K562 (cell line): ENCODE measurements around the gene PI4K2B. TPM values are rescaled to one million over a fixed set of nuclear protein-coding genes. Genes with fewer than 3 reads are reported as not detected.

Experiments
- ATAC-seq: fragments of 200-7000 bp; cut with Tn5 transposase; 3 replicates; pipeline ENCODE4 v1.9.1; 2020; ENCODE audit warnings: moderate library complexity
- BruUV-seq: library from RNA; stranded (reverse); fragments of 400-500 nt; replicated peaks from 2 replicates; lab custom pipeline; 2021; lab: Mats Ljungman, UMichigan
- CTCF ChIA-PET: fragments of 300-600 bp; formaldehyde crosslinking; extraction: SDS; loops from one replicate; lab custom pipeline; 2021; ENCODE audit warnings: low intra/inter-chr PET ratio; lab: Yijun Ruan, JAX
- POLR2A ChIA-PET: fragments of 300-600, 350-650 bp; sonication (Branson Sonifier 250); formaldehyde crosslinking; extraction: SDS; loops from one replicate; lab custom pipeline; 2021; ENCODE audit warnings: antibody characterized with exemption, inconsistent platforms; lab: Yijun Ruan, JAX
- DNase-seq, 4 experiments: peaks; one replicate each; pipeline versions ENCODE4 v3.0.0 to v3.0.0-alpha.2; 2011 to 2018; ENCODE audit warnings: low spot score in 3 of 4, mixed read lengths in 3 of 4; ENCODE audit errors: extremely low read depth in 1 of 4
- FAIRE-seq: peaks from 2 replicates; lab custom pipeline; 2011; peaks lifted over from hg19 to GRCh38; lab: Jason Lieb, UNC
- H2AFZ ChIP-seq: 2 replicates; pipeline ENCODE4 v1.6.0; 2011; ENCODE audit warnings: low read depth, low read length, control low read depth, inconsistent platforms
- H3K27ac ChIP-seq: fragments of 200-600 bp; 3 replicates; pipeline ENCODE4 v1.8.0; 2011; ENCODE audit warnings: low read depth, mild to moderate bottlenecking, control low read depth, inconsistent platforms, low read length, moderate library complexity, mixed read lengths; ENCODE audit errors: extremely low read depth
- H3K27me3 ChIP-seq, 2 experiments: fragments of 300-600 bp in 1 of 2; 2 replicates in 1 of 2; 3 replicates in 1 of 2; pipeline versions ENCODE4 v1.6.0 to v1.8.0; 2011; ENCODE audit warnings: inconsistent platforms in 2 of 2, low read length in 2 of 2, mild to moderate bottlenecking in 1 of 2, mixed read lengths in 1 of 2, moderate library complexity in 1 of 2; ENCODE audit not compliant: control insufficient read depth in 2 of 2, insufficient read depth in 2 of 2
- H3K36me3 ChIP-seq: fragments of 300-600 bp; 3 replicates; pipeline ENCODE4 v1.8.0; 2011; ENCODE audit warnings: mild to moderate bottlenecking, low read length, inconsistent platforms; ENCODE audit not compliant: control insufficient read depth, insufficient read depth
- H3K4me1 ChIP-seq, 2 experiments: fragments of 200-600 bp in 1 of 2; replicated peaks in 1 of 2; 2 replicates in 1 of 2; 3 replicates in 1 of 2; pipeline versions ENCODE4 v1.5.1 to v1.8.0; 2011; ENCODE audit warnings: inconsistent platforms in 2 of 2, low read length in 2 of 2, mild to moderate bottlenecking in 1 of 2, mixed read lengths in 1 of 2, moderate library complexity in 1 of 2; ENCODE audit not compliant: control insufficient read depth in 2 of 2, insufficient read depth in 2 of 2
- H3K4me2 ChIP-seq: 2 replicates; pipeline ENCODE4 v1.6.1; 2011; ENCODE audit warnings: low read length, control low read depth, inconsistent platforms, mixed read lengths; ENCODE audit not compliant: insufficient read depth
- H3K4me3 ChIP-seq: fragments of 200-600 bp; sonication (generic), shearing (Covaris generic); 2 replicates; pipeline ENCODE4 v1.5.1; 2016; ENCODE audit warnings: control low read depth, inconsistent platforms
- H3K79me2 ChIP-seq: fragments of 200-600 bp; 3 replicates; pipeline ENCODE4 v1.8.0; 2011; ENCODE audit warnings: low read length, inconsistent platforms; ENCODE audit not compliant: control insufficient read depth, insufficient read depth
- H3K9ac ChIP-seq, 2 experiments: 2 replicates each; pipeline versions ENCODE4 v1.6.0 to v1.6.1; 2011; ENCODE audit warnings: low read depth in 2 of 2, low read length in 2 of 2, control low read depth in 1 of 2, inconsistent platforms in 1 of 2, mild to moderate bottlenecking in 1 of 2, mixed read lengths in 1 of 2; ENCODE audit not compliant: insufficient read depth in 1 of 2
- H3K9me1 ChIP-seq: one replicate; pipeline ENCODE4 v1.6.0; 2011; ENCODE audit warnings: inconsistent platforms, mild to moderate bottlenecking, low read length, moderate library complexity; ENCODE audit not compliant: control insufficient read depth, insufficient read depth
- H3K9me3 ChIP-seq: replicated peaks from 2 replicates; pipeline ENCODE4 v1.5.1; 2011; ENCODE audit warnings: low read depth, low read length, inconsistent platforms; ENCODE audit not compliant: control insufficient read depth, insufficient read depth
- H4K20me1 ChIP-seq: replicated peaks from 2 replicates; pipeline ENCODE4 v1.6.1; 2011; ENCODE audit warnings: low read length, inconsistent platforms, mixed read lengths; ENCODE audit not compliant: control insufficient read depth, insufficient read depth
- CEBPB ChIP-seq: fragments of 450-650 bp; IDR thresholded peaks from 2 replicates; pipeline ENCODE4 v1.6.1; 2016; ENCODE audit warnings: missing genetic modification characterization, missing compliant biosample characterization
- MEIS2 ChIP-seq: fragments of 450-650 bp; IDR thresholded peaks from 2 replicates; pipeline ENCODE4 v1.6.1; 2014; ENCODE audit warnings: mild to moderate bottlenecking; ENCODE audit not compliant: partially characterized antibody
- NFYB ChIP-seq: IDR thresholded peaks from 2 replicates; pipeline ENCODE4 v1.6.1; 2011; ENCODE audit warnings: mild to moderate bottlenecking, moderate library complexity; ENCODE audit not compliant: insufficient read length; ENCODE audit errors: extremely low read depth
- RUNX1 ChIP-seq: sonication (generic); IDR thresholded peaks from 2 replicates; pipeline ENCODE4 v1.6.1; 2016; ENCODE audit warnings: antibody characterized with exemption, low read depth
- TSC22D4 ChIP-seq: fragments of 450-650 bp; IDR thresholded peaks from 2 replicates; pipeline ENCODE4 v1.6.1; 2016; ENCODE audit warnings: missing genetic modification characterization, missing biosample characterization, control low read depth
- ZNF436 ChIP-seq: fragments of 250-450, 450-650 bp; sonication (Bioruptor Pico); formaldehyde crosslinking; IDR thresholded peaks from 2 replicates; pipeline ENCODE4 v1.7.0; 2020; ENCODE audit warnings: mild to moderate bottlenecking
- WGBS: fragments of 100-300 bp; shearing (Covaris generic); methylation state at CpG from one replicate; pipeline ENCODE4 v1.1.6; 2016; ENCODE audit warnings: low coverage, mixed read lengths; ENCODE audit not compliant: insufficient coverage; ENCODE audit errors: missing lambda C conversion rate; 5-methylcytosine and 5-hydroxymethylcytosine counted together
- in situ Hi-C: fragments of 300-500 bp; cut with MboI; formaldehyde crosslinking; loops from 4 replicates; pipeline ENCODE4 v1.15.0; 2018; ENCODE audit warnings: inconsistent platforms, mixed read lengths
- intact Hi-C: fragments of 100-400 bp; cut with micrococcal nuclease; formaldehyde crosslinking; loops from 2 replicates; pipeline ENCODE4 v1.14.2; 2022
- polyA plus RNA-seq, 8 experiments: library from polyadenylated mRNA; depleted of rRNA in 4 of 8; stranded (reverse) in 5 of 8; unstranded in 3 of 8; fragments of >200 nt; fragmentation: Nextera tagmentation in 2 of 8; fragmentation: Illumina TruSeq in 1 of 8; extraction: Ambion mirVana in 2 of 8; extraction: Trizol in 1 of 8; gene quantifications; 2 replicates each; pipeline versions ENCODE4 v1.2.1 to v1.2.3, GENCODE V29; 2011 to 2014; ENCODE audit warnings: inconsistent platforms in 1 of 8, missing spikeins in 1 of 8
- total RNA-seq, 7 experiments: library from RNA; depleted of rRNA in 6 of 7; stranded (reverse); fragments of >200 nt in 6 of 7; fragmentation: Illumina TruSeq in 2 of 7; extraction: Trizol in 2 of 7; gene quantifications; 2 replicates each; pipeline versions ENCODE4 v1.2.1 to v1.2.3, GENCODE V29; 2011 to 2021; ENCODE audit warnings: low replicate concordance in 1 of 7
- TF ChIP-seq, protein P1 (sequence below), 2 experiments: IDR thresholded peaks in 1 of 2; conservative IDR thresholded peaks in 1 of 2; 2 replicates each; pipeline ENCODE4 v1.6.1; 2016; ENCODE audit warnings: low read depth in 2 of 2, mild to moderate bottlenecking in 1 of 2, missing compliant biosample characterization in 1 of 2, missing genetic modification characterization in 1 of 2, moderate library complexity in 1 of 2
- TF ChIP-seq, protein P2 (sequence below): fragments of 450-650 bp; IDR thresholded peaks from 2 replicates; pipeline ENCODE4 v1.6.1; 2016
- TF ChIP-seq, protein P3 (sequence below): fragments of 450-650 bp; IDR thresholded peaks from 2 replicates; pipeline ENCODE4 v1.6.1; 2016; ENCODE audit warnings: missing biosample characterization, missing genetic modification characterization
- TF ChIP-seq, protein P4 (sequence below), 2 experiments: fragments of 250-450 bp in 1 of 2; fragments of 450-650 bp in 1 of 2; sonication (Bioruptor Pico) in 1 of 2; IDR thresholded peaks; 2 replicates each; pipeline versions ENCODE4 v1.6.1 to v1.8.0; 2016 to 2021; ENCODE audit warnings: mild to moderate bottlenecking in 2 of 2, moderate library complexity in 2 of 2, missing compliant biosample characterization in 1 of 2, missing genetic modification characterization in 1 of 2
- TF ChIP-seq, protein P5 (sequence below): IDR thresholded peaks from 2 replicates; pipeline ENCODE4 v1.6.1; 2012; ENCODE audit warnings: low read depth, low read length, improper control_type of control experiment, borderline replicate concordance

Gene PI4K2B
- total and polyA plus RNA-seq, 9 of the 15 experiments (the other 6 are each of a cell fraction or from before 2014, with no cell fraction given), result 4.5 to 21.4 (median 16.5) TPM

DNA sequence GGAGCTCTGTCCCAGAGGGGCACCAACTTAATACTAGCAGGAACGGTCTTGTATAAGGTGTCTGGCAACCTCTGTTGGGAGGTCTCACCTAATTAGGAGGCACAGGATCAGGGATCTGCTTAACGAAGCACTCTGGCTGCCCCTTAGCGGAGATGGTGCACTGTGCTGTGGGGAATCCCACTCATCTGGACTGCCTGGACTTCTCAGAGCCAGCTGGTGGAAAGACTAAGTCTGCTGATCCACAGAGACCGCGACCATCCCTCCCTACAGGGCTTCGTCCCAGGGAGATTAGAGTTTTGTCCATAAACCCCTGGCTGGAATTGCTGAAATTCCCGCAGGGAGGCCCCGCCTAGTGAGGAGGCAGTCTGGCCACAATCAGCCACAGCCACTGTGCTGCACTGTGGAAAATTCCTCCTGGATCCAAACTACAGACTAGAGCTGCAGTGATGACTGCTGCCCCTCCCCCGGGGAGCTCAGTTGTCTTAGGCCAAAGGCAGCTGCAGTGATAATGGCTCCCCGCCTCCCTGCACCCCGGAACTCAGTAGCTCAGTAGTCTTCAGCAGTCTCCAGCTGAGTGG lies 56.7 kb downstream of the PI4K2B start (continued):
- TF ChIP-seq TSC22D4 (tag), result no peak

DNA sequence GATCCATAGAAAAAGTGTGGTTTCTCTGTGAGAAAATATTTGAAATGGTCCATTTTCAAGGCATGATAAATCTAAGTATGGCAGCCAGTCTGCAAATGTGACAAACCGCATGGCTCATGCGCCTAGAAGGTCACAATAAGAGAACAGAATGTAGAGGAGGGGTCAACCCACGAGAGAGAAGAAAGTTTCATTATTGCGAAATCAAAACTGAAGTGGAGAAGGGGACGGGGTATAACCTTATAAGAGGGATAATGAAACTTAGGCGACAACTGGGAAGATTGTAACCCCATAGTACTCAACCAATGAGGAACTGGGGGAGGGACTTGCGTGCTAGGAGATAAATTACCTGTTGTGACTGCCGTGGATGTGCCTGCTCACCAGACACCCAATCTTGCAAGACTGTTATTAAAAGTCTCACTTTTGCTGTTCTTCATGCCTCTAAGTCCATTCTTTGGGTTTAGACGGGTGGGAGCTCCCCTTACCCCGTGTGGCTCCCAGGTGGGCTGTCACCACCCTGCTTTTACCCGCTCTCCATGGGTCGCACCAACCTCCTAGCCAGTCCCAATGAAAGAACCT lies 57.4 kb downstream of the PI4K2B start:
- H3K9me1 ChIP-seq, result no peaks in the 10 kb centered on the region
- H3K9ac ChIP-seq, result no peak overlapping the region
- peaks cover 0 to 2% of the 10 kb centered on the region in 2 experiments; a peak in 1 of 5 replicates for H3K27me3 ChIP-seq
- WGBS, result 54% methylated on average over 12 of the region's 12 CpGs
- ChIA-PET POLR2A (interaction anchor here (0.9 to 1.1 kb wide), 2 partner anchors 9 to 11 kb away, joined by 3 read pairs; no protein-coding TSS in a partner anchor), CTCF (no interaction called here)
- in situ Hi-C loops, result no loop called here
- no peak overlapping the region for H3K27ac ChIP-seq
- FAIRE-seq (no peak), DNase-seq (no peak), ATAC-seq (peak; percentile 49)
- peak overlapping the region; percentile 91 for H2AFZ ChIP-seq
- no peaks in the 10 kb centered on the region for H4K20me1 ChIP-seq
- H3K4me3 ChIP-seq, result no peak overlapping the region
- intact Hi-C loops, result no loop called here
- H3K36me3 ChIP-seq, result no peaks in the 10 kb centered on the region
- H3K4me1 ChIP-seq, result peaks cover 0 to 5% of the 10 kb centered on the region in 2 experiments; a peak in 3 of 5 replicates
- peak overlapping the region; percentile 45 for H3K4me2 ChIP-seq
- BruUV-seq, result no TSS peak
- no peaks in the 10 kb centered on the region for H3K79me2 ChIP-seq
- H3K9me3 ChIP-seq, result no peaks in the 10 kb centered on the region
- TF ChIP-seq, protein P1, sequence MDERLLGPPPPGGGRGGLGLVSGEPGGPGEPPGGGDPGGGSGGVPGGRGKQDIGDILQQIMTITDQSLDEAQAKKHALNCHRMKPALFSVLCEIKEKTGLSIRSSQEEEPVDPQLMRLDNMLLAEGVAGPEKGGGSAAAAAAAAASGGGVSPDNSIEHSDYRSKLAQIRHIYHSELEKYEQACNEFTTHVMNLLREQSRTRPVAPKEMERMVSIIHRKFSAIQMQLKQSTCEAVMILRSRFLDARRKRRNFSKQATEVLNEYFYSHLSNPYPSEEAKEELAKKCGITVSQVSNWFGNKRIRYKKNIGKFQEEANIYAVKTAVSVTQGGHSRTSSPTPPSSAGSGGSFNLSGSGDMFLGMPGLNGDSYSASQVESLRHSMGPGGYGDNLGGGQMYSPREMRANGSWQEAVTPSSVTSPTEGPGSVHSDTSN (CRISPR knock-in tag; IDR thresholded peaks at IDR 0.05; ENCODE audit: low read depth), result no peak
- TF ChIP-seq, protein P1 (tag; conservative IDR thresholded peaks at IDR 0.05; ENCODE audit: low read depth), result peak; percentile 36
- TF ChIP-seq CEBPB (peak; percentile 98), NFYB (peak; percentile 23), ZNF436 (CRISPR knock-in tag) (no peak), MEIS2 (peak; percentile 44), RUNX1 (no peak)
- TF ChIP-seq, protein P2, sequence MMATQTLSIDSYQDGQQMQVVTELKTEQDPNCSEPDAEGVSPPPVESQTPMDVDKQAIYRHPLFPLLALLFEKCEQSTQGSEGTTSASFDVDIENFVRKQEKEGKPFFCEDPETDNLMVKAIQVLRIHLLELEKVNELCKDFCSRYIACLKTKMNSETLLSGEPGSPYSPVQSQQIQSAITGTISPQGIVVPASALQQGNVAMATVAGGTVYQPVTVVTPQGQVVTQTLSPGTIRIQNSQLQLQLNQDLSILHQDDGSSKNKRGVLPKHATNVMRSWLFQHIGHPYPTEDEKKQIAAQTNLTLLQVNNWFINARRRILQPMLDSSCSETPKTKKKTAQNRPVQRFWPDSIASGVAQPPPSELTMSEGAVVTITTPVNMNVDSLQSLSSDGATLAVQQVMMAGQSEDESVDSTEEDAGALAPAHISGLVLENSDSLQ, result peak; percentile 78
- TF ChIP-seq, protein P3, sequence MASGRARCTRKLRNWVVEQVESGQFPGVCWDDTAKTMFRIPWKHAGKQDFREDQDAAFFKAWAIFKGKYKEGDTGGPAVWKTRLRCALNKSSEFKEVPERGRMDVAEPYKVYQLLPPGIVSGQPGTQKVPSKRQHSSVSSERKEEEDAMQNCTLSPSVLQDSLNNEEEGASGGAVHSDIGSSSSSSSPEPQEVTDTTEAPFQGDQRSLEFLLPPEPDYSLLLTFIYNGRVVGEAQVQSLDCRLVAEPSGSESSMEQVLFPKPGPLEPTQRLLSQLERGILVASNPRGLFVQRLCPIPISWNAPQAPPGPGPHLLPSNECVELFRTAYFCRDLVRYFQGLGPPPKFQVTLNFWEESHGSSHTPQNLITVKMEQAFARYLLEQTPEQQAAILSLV (tag), result peak; percentile 60; the same call in 1 of the 2 replicates
- TF ChIP-seq, protein P4, sequence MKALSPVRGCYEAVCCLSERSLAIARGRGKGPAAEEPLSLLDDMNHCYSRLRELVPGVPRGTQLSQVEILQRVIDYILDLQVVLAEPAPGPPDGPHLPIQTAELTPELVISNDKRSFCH (CRISPR knock-in tag; IDR thresholded peaks at IDR 0.05), result no peak
- TF ChIP-seq, protein P4 (tag; IDR thresholded peaks at IDR 0.05), result no peak
- TF ChIP-seq, protein P5, sequence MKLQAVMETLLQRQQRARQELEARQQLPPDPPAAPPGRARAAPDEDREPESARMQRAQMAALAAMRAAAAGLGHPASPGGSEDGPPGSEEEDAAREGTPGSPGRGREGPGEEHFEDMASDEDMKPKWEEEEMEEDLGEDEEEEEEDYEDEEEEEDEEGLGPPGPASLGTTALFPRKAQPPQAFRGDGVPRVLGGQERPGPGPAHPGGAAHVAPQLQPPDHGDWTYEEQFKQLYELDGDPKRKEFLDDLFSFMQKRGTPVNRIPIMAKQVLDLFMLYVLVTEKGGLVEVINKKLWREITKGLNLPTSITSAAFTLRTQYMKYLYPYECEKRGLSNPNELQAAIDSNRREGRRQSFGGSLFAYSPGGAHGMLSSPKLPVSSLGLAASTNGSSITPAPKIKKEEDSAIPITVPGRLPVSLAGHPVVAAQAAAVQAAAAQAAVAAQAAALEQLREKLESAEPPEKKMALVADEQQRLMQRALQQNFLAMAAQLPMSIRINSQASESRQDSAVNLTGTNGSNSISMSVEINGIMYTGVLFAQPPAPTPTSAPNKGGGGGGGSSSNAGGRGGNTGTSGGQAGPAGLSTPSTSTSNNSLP, result no peak
